Neuronal stem cell (in vitro differentiated cells): Measurements from ENCODE around the gene ZBTB40.

ENCODE experiments used
- DNase-seq: peaks from one replicate; pipeline ENCODE4 v3.0.0-alpha.2; 2013; ENCODE audit warnings: low spot score
- H2AFZ ChIP-seq: one replicate; pipeline ENCODE4 v1.6.1; 2013; ENCODE audit warnings: mild to moderate bottlenecking, low read length, inconsistent platforms
- H2AK5ac ChIP-seq: 2 replicates; pipeline ENCODE4 v1.6.1; 2013; ENCODE audit warnings: low read depth, mild to moderate bottlenecking, inconsistent platforms, low read length, moderate library complexity, mixed read lengths
- H2BK120ac ChIP-seq: 2 replicates; pipeline ENCODE4 v1.6.1; 2013; ENCODE audit warnings: low read depth, mild to moderate bottlenecking, inconsistent platforms, low read length, moderate library complexity, mixed read lengths
- H2BK12ac ChIP-seq: one replicate; pipeline ENCODE4 v1.6.1; 2013; ENCODE audit warnings: low read length, inconsistent platforms
- H2BK15ac ChIP-seq: 2 replicates; pipeline ENCODE4 v1.6.1; 2013; ENCODE audit warnings: mild to moderate bottlenecking, low read length, inconsistent platforms, mixed read lengths
- H2BK5ac ChIP-seq: one replicate; pipeline ENCODE4 v1.6.1; 2013; ENCODE audit warnings: inconsistent platforms, mild to moderate bottlenecking, low read length, moderate library complexity
- H3K14ac ChIP-seq: one replicate; pipeline ENCODE4 v1.6.1; 2013; ENCODE audit warnings: low read length, inconsistent platforms
- H3K18ac ChIP-seq: 2 replicates; pipeline ENCODE4 v1.6.1; 2013; ENCODE audit warnings: low read length, inconsistent platforms
- H3K23ac ChIP-seq: 2 replicates; pipeline ENCODE4 v1.6.1; 2013; ENCODE audit warnings: low read depth, mild to moderate bottlenecking, mixed read lengths, low read length, inconsistent platforms; ENCODE audit not compliant: poor library complexity
- H3K27ac ChIP-seq: replicated peaks from 3 replicates; pipeline ENCODE4 v1.5.1; 2013; ENCODE audit warnings: low read length, inconsistent platforms
- H3K27me3 ChIP-seq, 3 experiments: 2 replicates each; pipeline ENCODE4 v1.6.1; 2013; ENCODE audit warnings: low read length in 3 of 3, mild to moderate bottlenecking in 2 of 3, inconsistent platforms in 1 of 3, low read depth in 1 of 3, mixed read lengths in 1 of 3, moderate library complexity in 1 of 3; ENCODE audit not compliant: control insufficient read depth in 3 of 3, insufficient read depth in 3 of 3
- H3K36me3 ChIP-seq, 2 donors: replicated peaks in 1 of 2; 2 replicates each; pipeline ENCODE4 v1.6.1; 2013; ENCODE audit warnings: low read length in 2 of 2; ENCODE audit not compliant: control insufficient read depth in 2 of 2, insufficient read depth in 2 of 2
- H3K4ac ChIP-seq: 2 replicates; pipeline ENCODE4 v1.6.1; 2013; ENCODE audit warnings: inconsistent platforms, mild to moderate bottlenecking, low read length, moderate library complexity
- H3K4me1 ChIP-seq, 2 donors: 1 replicate in 1 of 2; 2 replicates in 1 of 2; pipeline ENCODE4 v1.6.1; 2013; ENCODE audit warnings: low read length in 2 of 2, low read depth in 1 of 2; ENCODE audit not compliant: control insufficient read depth in 2 of 2, insufficient read depth in 1 of 2
- H3K4me2 ChIP-seq: one replicate; pipeline ENCODE4 v1.6.1; 2013; ENCODE audit warnings: mild to moderate bottlenecking, low read length, inconsistent platforms; ENCODE audit not compliant: insufficient read depth, poor library complexity, severe bottlenecking
- H3K4me3 ChIP-seq, 2 donors: 2 replicates each; pipeline ENCODE4 v1.5.1; 2013; ENCODE audit warnings: low read length in 2 of 2, mild to moderate bottlenecking in 2 of 2, inconsistent platforms in 1 of 2, moderate library complexity in 1 of 2
- H3K79me1 ChIP-seq: one replicate; pipeline ENCODE4 v1.6.1; 2013; ENCODE audit warnings: low read depth, mild to moderate bottlenecking, inconsistent platforms, low read length, moderate library complexity
- H3K9ac ChIP-seq: one replicate; pipeline ENCODE4 v1.6.1; 2013; ENCODE audit warnings: mild to moderate bottlenecking, low read depth, low read length, inconsistent platforms; ENCODE audit not compliant: poor library complexity
- H3K9me3 ChIP-seq, 2 donors: replicated peaks in 1 of 2; 2 replicates each; pipeline versions ENCODE3 to v1.6.1; 2013; ENCODE audit warnings: low read length in 2 of 2, mild to moderate bottlenecking in 2 of 2, inconsistent platforms in 1 of 2, low read depth in 1 of 2, mixed read lengths in 1 of 2, moderate library complexity in 1 of 2; ENCODE audit not compliant: control insufficient read depth in 2 of 2, insufficient read depth in 1 of 2
- H4K8ac ChIP-seq: one replicate; pipeline ENCODE4 v1.6.1; 2013; ENCODE audit warnings: low read depth, mild to moderate bottlenecking, inconsistent platforms, low read length, moderate library complexity
- H4K91ac ChIP-seq: one replicate; pipeline ENCODE4 v1.6.1; 2013; ENCODE audit warnings: low read length, low read depth, mild to moderate bottlenecking, inconsistent platforms; ENCODE audit not compliant: poor library complexity
- WGBS, 2 donors: extraction: QIAGEN DNeasy Blood & Tissue Kit; methylation state at CpG; one replicate each; pipeline ENCODE4 v1.1.7; 2013; ENCODE audit warnings: missing lambda C conversion rate in 2 of 2, mixed read lengths in 1 of 2; ENCODE audit not compliant: insufficient read length in 2 of 2, insufficient replicate concordance in 1 of 2; ENCODE audit errors: extremely low coverage in 2 of 2; 5-methylcytosine and 5-hydroxymethylcytosine counted together

Gene ZBTB40

DNA sequence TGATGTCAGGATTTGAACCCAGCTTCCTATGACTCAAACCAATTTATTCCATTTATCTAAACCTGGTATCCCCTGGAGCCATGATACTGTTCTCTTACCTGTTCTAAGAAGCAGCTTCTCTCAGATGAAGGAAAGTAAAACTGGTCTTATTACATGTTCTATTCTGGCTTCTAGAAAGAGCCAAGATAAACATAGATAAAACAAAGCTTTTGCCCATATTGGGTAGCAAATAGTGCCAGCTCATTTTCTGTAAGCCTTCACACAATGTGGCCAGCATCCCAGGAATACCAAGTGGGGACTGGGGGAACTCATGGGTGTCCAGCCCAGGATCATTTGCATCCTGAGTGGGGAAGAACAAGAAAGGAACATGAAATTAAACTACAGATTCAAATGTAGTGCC lies 58.2 kb downstream of the ZBTB40 start:
- Histone ChIP-seq H2BK5ac (no peak overlapping the region), H3K79me1 (no peaks in the 10 kb centered on the region), H2BK15ac (no peak overlapping the region), H3K4me2 (no peak overlapping the region), H3K9ac (no peak overlapping the region), H3K27ac (no peak overlapping the region), H3K4me3 (no peak overlapping the region), H2BK12ac (no peak overlapping the region), H4K8ac (no peak overlapping the region), H2AFZ (no peak overlapping the region), H3K4ac (no peak overlapping the region), H4K91ac (no peak overlapping the region), H2AK5ac (no peak overlapping the region), H3K9me3 (no peaks in the 10 kb centered on the region), H3K27me3 (no peaks in the 10 kb centered on the region), H3K4me1 (no peaks in the 10 kb centered on the region), H3K14ac (no peak overlapping the region), H3K36me3 (peaks cover 21 to 89% of the 10 kb centered on the region in 2 donors), H2BK120ac (no peak overlapping the region), H3K18ac (no peak overlapping the region), H3K23ac (no peak overlapping the region)
- no peak for DNase-seq

DNA sequence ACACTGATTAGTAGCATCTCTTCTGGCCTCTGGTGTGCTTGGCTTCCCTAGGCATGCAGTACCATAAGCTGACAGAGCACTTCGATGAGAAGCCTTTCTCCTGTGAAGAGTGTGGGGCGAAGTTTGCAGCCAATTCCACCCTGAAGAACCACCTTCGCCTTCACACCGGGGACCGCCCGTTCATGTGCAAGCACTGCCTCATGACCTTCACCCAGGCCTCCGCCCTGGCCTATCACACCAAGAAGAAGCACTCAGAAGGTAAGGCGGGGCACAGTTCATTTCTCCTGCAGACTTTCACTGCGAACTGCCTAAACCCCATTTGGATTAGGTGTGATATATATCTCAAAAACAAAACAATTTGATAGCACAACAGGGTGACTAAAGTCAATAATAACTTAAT lies 61.2 kb downstream of the ZBTB40 start:
- no peak overlapping the region for H3K4ac ChIP-seq
- H4K8ac ChIP-seq: no peak overlapping the region
- H3K4me3 ChIP-seq: no peak overlapping the region
- no peaks in the 10 kb centered on the region for H3K9me3 ChIP-seq
- H3K9ac ChIP-seq: no peak overlapping the region
- H2BK120ac ChIP-seq: no peak overlapping the region
- no peak overlapping the region for H2BK15ac ChIP-seq
- WGBS, 2 donors: no CpG with 5 or more reads among the region's 9 CpGs
- no peak for DNase-seq
- H2AFZ ChIP-seq: no peak overlapping the region
- peaks cover 25 to 97% of the 10 kb centered on the region in 2 donors for H3K36me3 ChIP-seq
- no peak overlapping the region for H2AK5ac ChIP-seq
- H3K27me3 ChIP-seq: no peaks in the 10 kb centered on the region
- no peak overlapping the region for H3K4me2 ChIP-seq
- H3K23ac ChIP-seq: no peak overlapping the region
- H3K79me1 ChIP-seq: no peaks in the 10 kb centered on the region
- H3K4me1 ChIP-seq: no peaks in the 10 kb centered on the region
- H4K91ac ChIP-seq: no peak overlapping the region
- H3K14ac ChIP-seq: no peak overlapping the region
- no peak overlapping the region for H3K18ac ChIP-seq
- no peak overlapping the region for H2BK5ac ChIP-seq
- H2BK12ac ChIP-seq: no peak overlapping the region
- no peak overlapping the region for H3K27ac ChIP-seq

DNA sequence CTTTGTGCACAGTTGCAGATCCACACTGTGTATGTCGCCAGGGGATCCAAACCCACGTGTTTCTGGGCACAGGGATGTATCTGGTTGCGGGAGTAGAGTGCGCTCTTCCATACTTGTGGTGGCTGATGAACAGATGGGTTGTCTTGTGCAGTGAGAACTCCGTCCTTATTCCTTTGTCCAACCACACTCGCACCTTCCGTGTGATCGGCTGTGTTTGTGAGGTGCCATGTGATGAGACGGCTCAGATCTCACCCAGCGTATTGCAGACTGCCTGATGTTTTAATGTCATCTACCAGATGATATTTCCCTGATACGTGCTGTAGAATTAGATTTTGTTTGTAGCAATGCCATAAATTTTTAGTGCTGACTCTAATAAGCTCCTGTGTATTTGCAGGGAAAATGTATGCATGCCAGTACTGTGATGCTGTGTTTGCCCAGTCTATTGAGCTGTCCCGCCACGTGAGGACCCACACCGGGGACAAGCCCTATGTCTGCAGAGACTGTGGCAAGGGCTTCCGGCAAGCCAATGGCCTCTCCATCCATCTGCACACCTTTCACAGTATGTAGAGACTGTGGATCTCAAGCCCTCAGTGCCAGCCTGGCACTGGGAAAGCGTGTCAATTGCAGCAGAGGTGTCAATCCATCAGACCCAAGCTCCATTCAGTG lies 65.4 kb downstream of the ZBTB40 start:
- Histone ChIP-seq H3K23ac (no peak overlapping the region), H2AK5ac (no peak overlapping the region), H2BK120ac (no peak overlapping the region), H2BK5ac (no peak overlapping the region), H2BK15ac (no peak overlapping the region), H3K18ac (no peak overlapping the region), H3K4me3 (no peak overlapping the region), H3K4me1 (no peaks in the 10 kb centered on the region), H3K9me3 (no peaks in the 10 kb centered on the region), H3K14ac (no peak overlapping the region), H3K4me2 (no peak overlapping the region), H2BK12ac (no peak overlapping the region), H2AFZ (no peak overlapping the region), H3K9ac (peak overlapping the region; percentile 26), H3K79me1 (no peaks in the 10 kb centered on the region), H4K8ac (no peak overlapping the region), H4K91ac (no peak overlapping the region), H3K27ac (no peak overlapping the region), H3K27me3 (no peaks in the 10 kb centered on the region), H3K4ac (no peak overlapping the region), H3K36me3 (peaks cover 32 to 97% of the 10 kb centered on the region in 2 donors)
- WGBS, 2 donors: no CpG with 5 or more reads among the region's 16 CpGs
- no peak for DNase-seq

DNA sequence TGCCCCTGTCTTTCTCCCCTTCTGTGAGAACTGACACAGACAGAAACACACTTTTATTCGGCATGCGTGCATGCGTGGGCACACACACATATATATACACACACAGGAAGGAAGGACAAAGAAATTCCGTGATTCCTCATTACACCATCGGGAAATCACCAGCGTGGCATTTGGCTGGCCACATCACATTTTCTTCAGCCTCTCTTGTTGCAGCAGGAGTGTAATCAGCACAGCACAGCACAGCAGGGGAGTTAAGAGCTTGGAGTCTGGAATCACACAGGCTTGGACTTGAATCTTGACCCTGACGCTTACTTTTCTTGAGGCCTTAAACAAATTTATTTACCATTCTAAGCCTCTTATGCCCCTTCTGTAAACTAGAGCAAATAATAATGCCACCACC lies 66.3 kb downstream of the ZBTB40 start:
- no peaks in the 10 kb centered on the region for H3K27me3 ChIP-seq
- no peak overlapping the region for H3K27ac ChIP-seq
- no peak overlapping the region for H2BK12ac ChIP-seq
- no peak overlapping the region for H3K14ac ChIP-seq
- no peak overlapping the region for H3K4me3 ChIP-seq
- H4K91ac ChIP-seq: no peak overlapping the region
- no peak overlapping the region for H2BK120ac ChIP-seq
- no peak overlapping the region for H4K8ac ChIP-seq
- no peaks in the 10 kb centered on the region for H3K4me1 ChIP-seq
- no peak overlapping the region for H3K23ac ChIP-seq
- no peak overlapping the region for H3K18ac ChIP-seq
- H2AK5ac ChIP-seq: no peak overlapping the region
- H3K4me2 ChIP-seq: no peak overlapping the region
- no peak overlapping the region for H3K4ac ChIP-seq
- peaks cover 32 to 95% of the 10 kb centered on the region in 2 donors for H3K36me3 ChIP-seq
- no peak for DNase-seq
- H2BK5ac ChIP-seq: no peak overlapping the region
- H3K9me3 ChIP-seq: no peaks in the 10 kb centered on the region
- no peak overlapping the region for H3K9ac ChIP-seq
- no CpG with 5 or more reads among the region's 7 CpGs for WGBS, 2 donors
- H2BK15ac ChIP-seq: no peak overlapping the region
- no peak overlapping the region for H2AFZ ChIP-seq
- no peaks in the 10 kb centered on the region for H3K79me1 ChIP-seq
